Measurements from ENCODE around the gene POLR3K.
"Not testable (repeated sequence)": the region's sequence is repeated elsewhere in the genome, so short reads cannot be mapped to it uniquely, and the experiment has no call there.

Gene POLR3K

DNA sequence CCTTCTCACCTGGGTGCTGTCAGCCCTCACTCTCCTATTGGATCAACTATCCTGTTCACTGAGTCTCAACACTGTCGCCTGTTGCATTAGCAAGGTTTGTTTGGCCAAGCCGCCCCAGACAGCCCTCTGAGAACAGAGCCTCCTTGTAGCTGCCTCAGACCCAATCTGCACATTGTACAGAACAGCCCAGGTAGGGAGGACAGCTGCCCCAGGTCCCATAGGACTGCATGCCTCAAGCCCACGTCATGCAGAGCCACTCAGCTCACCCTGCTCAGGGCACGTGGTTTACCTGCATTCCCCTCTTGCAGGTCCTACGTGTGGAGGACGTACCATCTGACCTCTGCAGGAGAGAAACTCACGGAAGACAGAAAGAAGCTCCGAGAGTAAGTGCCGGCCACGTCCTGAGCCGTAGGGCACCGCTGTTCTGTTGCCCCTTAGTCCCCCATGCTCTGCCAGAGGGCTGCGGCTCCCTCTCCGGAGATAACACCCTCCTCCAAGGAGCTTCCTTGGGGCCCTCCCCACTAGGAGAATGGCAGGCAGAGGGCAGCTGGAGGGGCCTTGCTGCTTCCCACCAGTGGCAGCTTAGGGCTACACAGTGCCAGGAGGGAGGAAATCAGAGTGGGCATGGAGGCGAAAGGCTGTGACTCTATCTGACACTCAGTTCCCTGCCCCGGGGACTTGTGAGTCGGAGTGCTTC lies 3.0 kb upstream of the POLR3K start:
- TF ChIP-seq CTCF (IDR thresholded peaks at IDR 0.05; ENCODE audit: low read depth, low read length, missing control alignments), result no peak
- H3K4me3 ChIP-seq (ENCODE audit: low read depth, low read length), result no peak overlapping the region
- in situ Hi-C loops (cut with HindIII; ENCODE audit: low sequenced_read_pairs), result no loop called here
- DNase-seq (ENCODE audit: low read depth), result no peak

GRCh38 chr16:55571-56136 lies 2.2 kb upstream of the POLR3K start:
- no peak for TF ChIP-seq CTCF (IDR thresholded peaks at IDR 0.05; ENCODE audit: low read depth, low read length, missing control alignments)
- no peak overlapping the region for H3K4me3 ChIP-seq (ENCODE audit: low read depth, low read length)
- no peak for DNase-seq (ENCODE audit: low read depth)
- in situ Hi-C loops (cut with HindIII; ENCODE audit: low sequenced_read_pairs), result no loop called here

GRCh38 chr16:54237-54581 lies 801 bp upstream of the POLR3K start:
- DNase-seq (ENCODE audit: low read depth), result no peak
- no peak for TF ChIP-seq CTCF (IDR thresholded peaks at IDR 0.05; ENCODE audit: low read depth, low read length, missing control alignments)
- H3K4me3 ChIP-seq (ENCODE audit: low read depth, low read length), result peak overlapping the region; percentile 84
- in situ Hi-C loops (cut with HindIII; ENCODE audit: low sequenced_read_pairs), result no loop called here

DNA sequence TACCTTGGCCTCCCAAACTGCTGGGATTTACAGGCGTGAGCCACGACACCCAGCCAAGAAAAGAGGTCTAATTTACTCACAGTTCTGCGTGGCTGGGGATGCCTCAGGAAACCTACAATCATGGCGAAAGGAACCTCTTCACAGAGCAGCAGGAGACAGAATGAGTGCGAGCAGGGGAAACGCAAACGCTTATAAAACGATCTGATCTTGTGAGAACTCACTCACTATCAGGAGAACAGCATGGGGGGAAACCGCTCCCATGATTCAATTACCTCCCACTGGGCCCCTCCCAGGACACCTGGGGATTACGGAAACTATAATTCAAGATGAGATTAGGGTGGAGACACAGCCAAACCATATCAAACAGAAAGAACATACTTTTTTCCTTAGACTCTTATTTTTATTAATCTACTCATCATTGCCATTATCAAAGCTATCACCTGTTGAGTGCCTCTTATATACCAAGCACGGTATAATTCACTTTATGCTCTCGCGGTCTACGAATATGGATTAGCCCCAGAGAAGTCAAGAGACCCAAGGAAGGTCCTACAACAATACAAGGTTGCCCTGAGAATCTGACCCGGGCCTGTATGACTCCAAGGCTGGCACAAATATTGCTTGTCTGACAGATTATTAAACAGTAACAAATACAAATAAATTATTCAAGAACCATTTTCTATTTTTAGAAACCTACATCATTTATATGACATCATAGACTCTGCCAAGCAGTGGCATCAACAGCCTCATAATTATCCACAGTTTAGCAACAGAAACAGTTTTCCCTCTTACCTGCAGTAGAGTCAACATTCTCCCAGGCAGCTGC lies 2.4 kb downstream of the POLR3K start:
- DNase-seq (ENCODE audit: low read depth), result no peak
- no peak for TF ChIP-seq CTCF (IDR thresholded peaks at IDR 0.05; ENCODE audit: low read depth, low read length, missing control alignments)
- H3K4me3 ChIP-seq (ENCODE audit: low read depth, low read length), result no peak overlapping the region
- in situ Hi-C loops (cut with HindIII; ENCODE audit: low sequenced_read_pairs), result no loop called here

GRCh38 chr16:47234-47633 lies 6.2 kb downstream of the POLR3K start:
- H3K4me3 ChIP-seq (ENCODE audit: low read depth, low read length), result no peak overlapping the region
- in situ Hi-C loops (cut with HindIII; ENCODE audit: low sequenced_read_pairs), result no loop called here
- TF ChIP-seq CTCF (IDR thresholded peaks at IDR 0.05; ENCODE audit: low read depth, low read length, missing control alignments), result no peak
- no peak for DNase-seq (ENCODE audit: low read depth)

- in situ Hi-C loops (cut with HindIII; ENCODE audit: low sequenced_read_pairs); DNase-seq (ENCODE audit: low read depth); H3K4me3 ChIP-seq (ENCODE audit: low read depth, low read length): not testable (repeated sequence)
Measured at GRCh38 chr16:46510-46909, 6.9 kb downstream of the POLR3K start.

DNA sequence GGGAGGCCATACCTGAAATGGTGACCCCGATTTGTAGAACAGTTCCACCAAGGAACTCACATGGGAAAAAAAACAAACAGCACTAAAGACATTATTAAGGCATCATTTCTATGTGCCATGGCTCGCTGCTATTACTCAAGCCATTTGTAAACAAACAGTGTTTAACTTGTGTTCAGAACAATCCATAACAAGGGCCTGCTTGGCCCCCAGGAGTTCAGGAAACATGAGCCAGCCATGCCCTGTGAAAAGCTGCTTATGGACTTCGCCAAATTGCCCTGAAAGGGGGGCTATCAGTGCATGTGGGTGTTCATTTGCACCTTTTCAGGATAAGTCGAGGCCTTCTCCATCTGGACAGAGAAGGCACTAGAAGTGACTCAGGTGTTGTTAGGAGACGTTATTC lies 8.0 kb downstream of the POLR3K start:
- no peak for DNase-seq (ENCODE audit: low read depth)
- in situ Hi-C loops (cut with HindIII; ENCODE audit: low sequenced_read_pairs), result no loop called here
- H3K4me3 ChIP-seq (ENCODE audit: low read depth, low read length), result no peak overlapping the region
- TF ChIP-seq CTCF (IDR thresholded peaks at IDR 0.05; ENCODE audit: low read depth, low read length, missing control alignments), result no peak
